Lung (tissue), 12 donors: ENCODE measurements around the gene NPS. TPM values are rescaled to one million over a fixed set of nuclear protein-coding genes. Genes with fewer than 3 reads are reported as not detected.

ENCODE experiments used
- ATAC-seq: fragments of 200-7000 bp; cut with Tn5 transposase; one replicate; pipeline ENCODE4 v1.9.1; 2020; ENCODE audit warnings: moderate number of reproducible peaks; ENCODE audit not compliant: insufficient read depth, low FRiP score
- DNase-seq, 3 donors: peaks; one replicate each; pipeline ENCODE4 v3.0.0-alpha.2; 2013 to 2017
- H3K27ac ChIP-seq, 2 donors: one replicate each; pipeline ENCODE4 v1.5.1; 2013; ENCODE audit warnings: mild to moderate bottlenecking in 2 of 2, moderate library complexity in 2 of 2, control low read depth in 1 of 2, inconsistent platforms in 1 of 2, low read depth in 1 of 2, low read length in 1 of 2
- H3K27me3 ChIP-seq, 3 donors: one replicate each; pipeline ENCODE4 v1.5.1; 2013; ENCODE audit warnings: low read length in 2 of 3; ENCODE audit not compliant: control insufficient read depth in 3 of 3, insufficient read depth in 3 of 3
- H3K36me3 ChIP-seq, 4 donors: one replicate each; pipeline ENCODE4 v1.5.1; 2013; ENCODE audit warnings: low read length in 4 of 4, mild to moderate bottlenecking in 1 of 4, moderate library complexity in 1 of 4; ENCODE audit not compliant: control insufficient read depth in 4 of 4, insufficient read depth in 4 of 4
- H3K4me1 ChIP-seq, 5 donors: one replicate each; pipeline ENCODE4 v1.5.1; 2013; ENCODE audit warnings: low read length in 5 of 5, mild to moderate bottlenecking in 2 of 5, moderate library complexity in 1 of 5; ENCODE audit not compliant: control insufficient read depth in 5 of 5, insufficient read depth in 5 of 5
- H3K4me3 ChIP-seq: one replicate; pipeline ENCODE4 v1.5.1; 2013; ENCODE audit warnings: mild to moderate bottlenecking, control low read depth, moderate library complexity
- H3K9ac ChIP-seq, 2 donors: one replicate each; pipeline ENCODE4 v1.5.1; 2013; ENCODE audit warnings: low read length in 2 of 2, control low read depth in 1 of 2; ENCODE audit not compliant: insufficient read depth in 1 of 2
- H3K9me3 ChIP-seq, 4 donors: one replicate each; pipeline ENCODE4 v1.5.1; 2013; ENCODE audit warnings: low read length in 3 of 4, mild to moderate bottlenecking in 1 of 4, moderate library complexity in 1 of 4; ENCODE audit not compliant: control insufficient read depth in 4 of 4, insufficient read depth in 3 of 4
- WGBS, 2 donors: extraction: QIAGEN DNeasy Blood & Tissue Kit; methylation state at CpG; one replicate each; pipeline ENCODE4 v1.1.7; 2013; 5-methylcytosine and 5-hydroxymethylcytosine counted together
- polyA plus RNA-seq, 2 donors: library from polyadenylated mRNA; stranded (reverse); fragments of 200-250 nt; gene quantifications; one replicate each; pipeline ENCODE4 v1.2.1, GENCODE V29; 2013
- total RNA-seq, 2 donors: library from RNA; depleted of rRNA in 1 of 2; stranded (reverse); fragments of >200 nt in 1 of 2; gene quantifications; one replicate each; pipeline ENCODE4 v1.2.1, GENCODE V29; 2014 to 2021
- TF ChIP-seq, protein P1 (sequence below): IDR thresholded peaks from 2 replicates; pipeline ENCODE4 v1.5.1; 2012; ENCODE audit warnings: mild to moderate bottlenecking; ENCODE audit errors: control extremely low read depth, extremely low read depth
- donor health status: control.
- donor health status: control.
- donor health status: Bipolar disorder and iron deficiency.
- donor health status: healthy.
- donor health status: DM: yes; HTN: yes; CAD: no.

The NPS gene
- total and polyA plus RNA-seq, 4 donors: not detected

DNA sequence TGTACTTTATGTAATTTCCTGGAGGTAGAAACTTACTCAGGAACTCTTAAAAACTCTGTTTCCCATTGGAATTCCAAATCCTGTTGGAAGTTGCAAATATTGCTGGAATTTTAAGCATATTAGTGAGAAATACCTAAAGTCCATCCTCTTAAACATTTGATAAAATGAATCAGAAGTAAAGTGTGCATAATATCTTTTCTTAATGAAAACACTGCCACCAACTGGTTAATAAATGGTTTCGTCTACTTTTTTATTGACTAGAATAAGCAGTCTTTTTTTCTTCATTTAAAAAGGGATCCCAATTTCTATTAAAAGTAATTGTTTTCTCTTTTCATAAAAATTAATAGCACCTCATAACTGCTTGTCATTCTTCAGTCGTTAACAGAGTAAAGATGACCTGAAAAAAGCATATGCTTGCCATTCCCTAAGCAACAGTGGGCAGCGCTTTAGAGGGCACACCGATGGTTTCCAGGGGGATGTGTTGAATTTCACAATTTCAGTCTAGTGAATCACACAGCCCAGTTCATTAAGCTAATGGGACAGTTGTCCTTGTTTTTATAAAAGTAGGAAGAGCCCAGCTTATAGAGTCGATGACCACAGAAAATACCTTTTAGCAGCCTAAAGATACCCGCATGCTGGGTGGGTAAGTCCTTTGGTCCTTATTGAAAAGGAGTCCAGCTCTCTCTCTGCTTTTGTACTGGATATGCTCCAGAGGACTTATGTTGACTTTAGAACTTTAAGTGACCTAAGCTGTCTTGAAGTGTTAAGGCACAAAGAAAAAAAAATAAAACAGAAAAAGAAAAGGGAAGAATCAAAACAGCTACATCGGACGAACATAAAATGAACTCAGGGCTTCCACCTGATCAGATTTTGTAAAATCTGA lies 28.5 kb downstream of the NPS start:
- ATAC-seq (no peak), DNase-seq (peak in 2 of 3 donors; percentile 37 to 48)
- no peaks in the 10 kb centered on the region for H3K27me3 ChIP-seq
- TF ChIP-seq, protein P1, sequence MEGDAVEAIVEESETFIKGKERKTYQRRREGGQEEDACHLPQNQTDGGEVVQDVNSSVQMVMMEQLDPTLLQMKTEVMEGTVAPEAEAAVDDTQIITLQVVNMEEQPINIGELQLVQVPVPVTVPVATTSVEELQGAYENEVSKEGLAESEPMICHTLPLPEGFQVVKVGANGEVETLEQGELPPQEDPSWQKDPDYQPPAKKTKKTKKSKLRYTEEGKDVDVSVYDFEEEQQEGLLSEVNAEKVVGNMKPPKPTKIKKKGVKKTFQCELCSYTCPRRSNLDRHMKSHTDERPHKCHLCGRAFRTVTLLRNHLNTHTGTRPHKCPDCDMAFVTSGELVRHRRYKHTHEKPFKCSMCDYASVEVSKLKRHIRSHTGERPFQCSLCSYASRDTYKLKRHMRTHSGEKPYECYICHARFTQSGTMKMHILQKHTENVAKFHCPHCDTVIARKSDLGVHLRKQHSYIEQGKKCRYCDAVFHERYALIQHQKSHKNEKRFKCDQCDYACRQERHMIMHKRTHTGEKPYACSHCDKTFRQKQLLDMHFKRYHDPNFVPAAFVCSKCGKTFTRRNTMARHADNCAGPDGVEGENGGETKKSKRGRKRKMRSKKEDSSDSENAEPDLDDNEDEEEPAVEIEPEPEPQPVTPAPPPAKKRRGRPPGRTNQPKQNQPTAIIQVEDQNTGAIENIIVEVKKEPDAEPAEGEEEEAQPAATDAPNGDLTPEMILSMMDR: no peak
- H3K36me3 ChIP-seq: no peaks in the 10 kb centered on the region
- no peak overlapping the region for H3K9ac ChIP-seq
- WGBS, 2 donors: 61 to 76% methylated on average over 8 of the region's 8 CpGs
- peaks cover 0 to 6% (median under 1%) of the 10 kb centered on the region in 4 donors for H3K9me3 ChIP-seq
- H3K27ac ChIP-seq: no peak overlapping the region
- H3K4me1 ChIP-seq: peaks cover 0 to 8% (median 5%) of the 10 kb centered on the region in 5 donors
- H3K4me3 ChIP-seq: no peak overlapping the region

- peaks cover 0 to 8% (median 5%) of the 10 kb centered on the region in 5 donors for H3K4me1 ChIP-seq
- no peak overlapping the region for H3K9ac ChIP-seq
- TF ChIP-seq, protein P1: no peak
- ATAC-seq (peak; percentile 32), DNase-seq (no peak)
- H3K36me3 ChIP-seq: no peaks in the 10 kb centered on the region
- H3K9me3 ChIP-seq: peaks cover 0 to 3% (median 0%) of the 10 kb centered on the region in 4 donors
- H3K27ac ChIP-seq: peak overlapping the region; percentile 8 to 59
- H3K4me3 ChIP-seq: no peak overlapping the region
- WGBS, 2 donors: 59 to 60% methylated on average over 10 of the region's 10 CpGs
- no peaks in the 10 kb centered on the region for H3K27me3 ChIP-seq
Observed at GRCh38 chr10:127578259-127578960, 29.3 kb downstream of the NPS start.

DNA sequence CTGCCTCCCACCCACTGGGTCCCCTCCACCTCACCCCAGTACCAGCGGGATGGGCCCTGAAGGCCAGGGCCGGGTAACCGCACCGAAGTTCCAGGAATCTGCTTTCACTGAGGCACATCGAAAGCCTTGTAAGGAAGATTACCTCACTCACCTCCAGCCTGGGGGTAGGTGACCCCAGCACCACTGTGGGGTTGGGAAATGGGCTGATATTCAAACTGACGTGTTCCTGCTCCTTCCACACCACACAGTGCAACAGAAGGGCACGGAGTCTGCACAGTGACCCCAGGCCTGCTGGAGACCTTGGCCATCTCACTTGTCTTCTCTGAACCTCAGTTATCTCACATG lies 29.8 kb downstream of the NPS start:
- H3K4me1 ChIP-seq: peaks cover 0 to 8% (median 5%) of the 10 kb centered on the region in 5 donors
- H3K36me3 ChIP-seq: no peaks in the 10 kb centered on the region
- no peaks in the 10 kb centered on the region for H3K9me3 ChIP-seq
- H3K4me3 ChIP-seq: no peak overlapping the region
- TF ChIP-seq, protein P1: no peak
- no peak overlapping the region for H3K9ac ChIP-seq
- WGBS, 2 donors: 90 to 91% methylated on average over 7 of the region's 7 CpGs
- no peaks in the 10 kb centered on the region for H3K27me3 ChIP-seq
- H3K27ac ChIP-seq: peak overlapping the region; percentile 8 to 59
- no peak for ATAC-seq
- DNase-seq: no peak
